Central memory CD8-positive, alpha-beta T cell (primary cell): ENCODE data around the gene CLASP1.
"Not testable (repeated sequence)": the region's sequence is repeated elsewhere in the genome, so short reads cannot be mapped to it uniquely, and the experiment has no call there.

Experiments used
- ATAC-seq: fragments of 150-1000 bp; cut with Tn5 transposase; replicated peaks from 2 replicates; pipeline ENCODE4 v1.10.0; 2022; ENCODE audit warnings: mild to moderate bottlenecking, moderate FRiP score, moderate number of reproducible peaks; ENCODE audit not compliant: poor library complexity, severe bottlenecking; ENCODE audit errors: extremely low read depth
- DNase-seq, 2 donors: peaks; one replicate each; pipeline ENCODE4 v3.0.0; 2021; ENCODE audit warnings: low spot score in 2 of 2
- H3K27ac Mint-ChIP-seq: one replicate; pipeline ENCODE4 v1.8.0; 2022; ENCODE audit warnings: low read depth, mild to moderate bottlenecking, moderate library complexity, mixed read lengths
- H3K27me3 Mint-ChIP-seq: one replicate; pipeline ENCODE4 v1.8.0; 2022; ENCODE audit warnings: mixed read lengths
- H3K36me3 Mint-ChIP-seq: one replicate; pipeline ENCODE4 v1.8.0; 2022; ENCODE audit warnings: mild to moderate bottlenecking, moderate library complexity, mixed read lengths; ENCODE audit not compliant: insufficient read depth
- H3K4me1 Mint-ChIP-seq: one replicate; pipeline ENCODE4 v1.8.0; 2022; ENCODE audit warnings: mixed read lengths
- H3K4me3 Mint-ChIP-seq: one replicate; pipeline ENCODE4 v1.8.0; 2022; ENCODE audit warnings: mild to moderate bottlenecking, moderate library complexity, mixed read lengths
- H3K9me3 Mint-ChIP-seq: one replicate; pipeline ENCODE4 v1.8.0; 2022; ENCODE audit warnings: mixed read lengths

Gene CLASP1

DNA sequence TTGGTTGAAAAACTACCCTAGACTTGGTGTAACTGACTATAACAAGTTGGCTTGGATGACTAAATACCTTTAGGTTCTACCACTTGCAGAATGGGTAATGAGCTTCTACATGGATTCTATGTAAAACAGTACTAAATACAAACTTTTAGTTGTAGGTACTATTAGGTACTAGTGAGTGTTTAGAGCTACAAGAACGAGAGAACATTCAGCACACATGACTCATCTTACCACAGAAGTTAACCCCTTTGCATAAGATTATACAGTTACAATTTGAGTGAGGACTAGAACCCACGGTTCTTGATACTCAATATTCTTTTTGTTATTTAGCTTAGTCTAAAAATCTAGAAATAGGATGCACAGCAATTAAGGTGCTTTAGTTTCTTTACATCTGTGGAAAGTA lies 262.6 kb downstream of the CLASP1 start:
- H3K27ac Mint-ChIP-seq: no peak overlapping the region
- H3K27me3 Mint-ChIP-seq: no peaks in the 10 kb centered on the region
- ATAC-seq (no peak), DNase-seq (no peak)
- no peak overlapping the region for H3K4me3 Mint-ChIP-seq
- no peaks in the 10 kb centered on the region for H3K4me1 Mint-ChIP-seq
- H3K9me3 Mint-ChIP-seq: no peaks in the 10 kb centered on the region
- peaks cover 38% of the 10 kb centered on the region for H3K36me3 Mint-ChIP-seq

DNA sequence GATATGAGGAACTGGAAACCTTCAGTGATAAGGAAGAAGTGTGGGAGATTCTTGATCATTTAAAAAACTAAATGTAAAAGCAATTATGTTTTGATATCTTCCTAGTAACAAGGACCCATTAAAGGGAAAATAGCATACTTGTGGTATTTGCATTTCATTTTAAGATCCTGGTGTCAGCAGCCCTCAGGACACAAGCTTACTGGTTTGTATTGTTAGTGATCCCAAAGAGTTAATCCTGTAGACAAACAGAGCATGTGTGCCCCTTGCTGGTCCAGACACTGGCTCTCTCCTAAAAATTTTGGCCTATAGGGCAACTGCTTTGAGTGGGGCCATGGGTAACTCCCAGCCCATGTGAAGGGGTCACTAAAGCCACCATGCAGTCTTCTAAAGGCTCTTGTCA lies 263.2 kb downstream of the CLASP1 start:
- Mint-ChIP-seq H3K27ac (no peak overlapping the region), H3K4me3 (no peak overlapping the region), H3K4me1 (no peaks in the 10 kb centered on the region), H3K27me3 (no peaks in the 10 kb centered on the region), H3K9me3 (no peaks in the 10 kb centered on the region), H3K36me3 (peaks cover 34% of the 10 kb centered on the region)
- DNase-seq: no peak
- ATAC-seq: no peak

DNA sequence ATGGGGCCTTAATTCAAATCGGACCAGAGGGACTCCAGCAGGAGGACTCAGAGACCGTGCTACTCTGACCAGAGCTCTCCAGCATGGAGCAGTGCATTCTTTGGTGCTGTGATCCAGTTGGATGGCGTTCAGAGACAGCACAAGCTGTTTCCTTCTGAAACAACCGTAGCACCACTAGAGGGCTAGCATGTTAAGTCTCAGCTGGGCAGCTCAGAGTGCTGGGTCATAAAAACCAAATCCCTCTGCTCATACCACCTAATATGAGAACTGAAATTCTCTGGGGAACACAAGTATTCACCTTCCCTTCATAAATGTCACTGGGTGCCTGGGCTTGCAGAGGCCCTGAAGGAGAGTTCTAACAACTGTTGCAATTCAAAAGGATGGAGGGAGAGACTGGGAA lies 266.5 kb downstream of the CLASP1 start:
- ATAC-seq: no peak
- Mint-ChIP-seq H3K4me3 (no peak overlapping the region), H3K4me1 (no peaks in the 10 kb centered on the region), H3K9me3 (no peaks in the 10 kb centered on the region), H3K27me3 (no peaks in the 10 kb centered on the region), H3K27ac (no peak overlapping the region), H3K36me3 (peaks cover 53% of the 10 kb centered on the region)
- no peak for DNase-seq

DNA sequence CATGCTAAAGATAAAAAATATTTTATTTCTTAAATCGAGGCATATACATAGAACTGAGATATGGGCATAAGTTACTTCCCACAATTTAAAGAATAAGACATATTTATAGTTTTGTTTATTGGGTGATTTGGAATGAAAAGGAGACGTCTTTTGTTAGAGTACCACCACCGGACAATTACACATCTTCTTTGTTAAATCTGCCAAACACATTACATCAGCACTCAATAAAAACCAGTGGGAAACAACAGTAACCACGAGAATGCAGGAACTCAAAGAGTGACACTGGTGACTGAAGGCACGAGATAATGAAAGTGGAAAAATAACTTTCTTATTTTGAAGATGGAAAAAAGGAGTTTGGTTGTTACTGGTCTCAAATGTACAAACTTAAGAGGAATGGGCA lies 271.6 kb downstream of the CLASP1 start:
- Mint-ChIP-seq H3K27ac (no peak overlapping the region), H3K9me3 (no peaks in the 10 kb centered on the region), H3K27me3 (no peaks in the 10 kb centered on the region), H3K4me3 (no peak overlapping the region), H3K36me3 (peaks cover 51% of the 10 kb centered on the region), H3K4me1 (peaks cover 8% of the 10 kb centered on the region)
- ATAC-seq: no peak
- DNase-seq: no peak

GRCh38 chr2:121376535-121377250 lies 272.6 kb downstream of the CLASP1 start:
- Mint-ChIP-seq H3K4me3 (no peak overlapping the region), H3K9me3 (no peaks in the 10 kb centered on the region), H3K27ac (no peak overlapping the region), H3K27me3 (no peaks in the 10 kb centered on the region), H3K4me1 (peaks cover 13% of the 10 kb centered on the region), H3K36me3 (peaks cover 51% of the 10 kb centered on the region)
- DNase-seq (no peak), ATAC-seq (no peak)

- DNase-seq (no peak), ATAC-seq (no peak)
- H3K27me3 Mint-ChIP-seq: no peaks in the 10 kb centered on the region
- no peaks in the 10 kb centered on the region for H3K9me3 Mint-ChIP-seq
- peaks cover 47% of the 10 kb centered on the region for H3K36me3 Mint-ChIP-seq
- no peak overlapping the region for H3K4me3 Mint-ChIP-seq
- peaks cover 13% of the 10 kb centered on the region for H3K4me1 Mint-ChIP-seq
- no peak overlapping the region for H3K27ac Mint-ChIP-seq
These were observed 273.6 kb downstream of the CLASP1 start for GRCh38 chr2:121375621-121376159.

- not testable (repeated sequence) for H3K9me3 Mint-ChIP-seq, ATAC-seq, H3K4me3 Mint-ChIP-seq, H3K27ac Mint-ChIP-seq, DNase-seq, H3K27me3 Mint-ChIP-seq
- H3K36me3 Mint-ChIP-seq: peaks cover 47% of the 10 kb centered on the region
- H3K4me1 Mint-ChIP-seq: peaks cover 13% of the 10 kb centered on the region
These were observed 274.7 kb downstream of the CLASP1 start for GRCh38 chr2:121374412-121375075.

DNA sequence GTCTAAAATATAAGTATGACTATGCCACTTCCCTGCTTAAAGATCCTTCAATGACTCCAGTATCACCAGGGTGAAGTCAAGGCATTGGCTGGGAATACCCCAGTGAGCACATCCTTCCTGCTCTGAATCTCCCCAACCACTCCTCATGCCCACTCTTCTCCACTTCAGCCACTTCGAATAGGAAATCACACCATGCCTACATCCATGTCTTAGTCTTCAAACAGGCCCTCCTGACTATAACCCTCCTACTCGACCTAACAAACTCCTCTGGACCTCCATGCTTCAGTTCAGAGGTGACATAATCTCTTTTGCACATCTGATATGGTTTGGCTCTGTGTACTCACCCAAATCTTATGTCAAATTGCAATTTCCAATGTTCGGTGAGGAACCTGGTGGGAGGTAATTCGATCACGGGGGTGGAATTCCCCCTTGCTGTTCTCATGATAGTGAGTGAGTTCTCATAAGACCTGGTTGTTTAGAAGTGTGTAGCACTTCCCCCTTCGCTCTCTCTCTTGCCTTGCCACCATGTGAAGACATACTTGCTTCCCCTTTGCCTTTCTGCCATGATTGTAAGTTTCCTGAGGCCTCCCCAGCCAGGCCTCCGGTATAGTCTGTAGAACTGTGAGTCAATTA lies 276.4 kb downstream of the CLASP1 start:
- peaks cover 13% of the 10 kb centered on the region for H3K4me1 Mint-ChIP-seq
- H3K4me3 Mint-ChIP-seq: no peak overlapping the region
- peaks cover 42% of the 10 kb centered on the region for H3K36me3 Mint-ChIP-seq
- peak overlapping the region; percentile 5 for H3K27ac Mint-ChIP-seq
- no peak for ATAC-seq
- DNase-seq: no peak
- H3K9me3 Mint-ChIP-seq: no peaks in the 10 kb centered on the region
- no peaks in the 10 kb centered on the region for H3K27me3 Mint-ChIP-seq

- Mint-ChIP-seq H3K27ac (no peak overlapping the region), H3K4me3 (no peak overlapping the region), H3K4me1 (peaks cover 13% of the 10 kb centered on the region), H3K9me3 (no peaks in the 10 kb centered on the region), H3K36me3 (peaks cover 38% of the 10 kb centered on the region), H3K27me3 (no peaks in the 10 kb centered on the region)
- DNase-seq (no peak), ATAC-seq (no peak)
These were observed 277.2 kb downstream of the CLASP1 start for GRCh38 chr2:121372082-121372481.

- Mint-ChIP-seq H3K4me3 (no peak overlapping the region), H3K4me1 (peaks cover 13% of the 10 kb centered on the region), H3K27me3 (no peaks in the 10 kb centered on the region), H3K27ac (no peak overlapping the region), H3K36me3 (peaks cover 40% of the 10 kb centered on the region), H3K9me3 (no peaks in the 10 kb centered on the region)
- DNase-seq (no peak), ATAC-seq (no peak)
These were observed 280.4 kb downstream of the CLASP1 start for GRCh38 chr2:121368836-121369235.

DNA sequence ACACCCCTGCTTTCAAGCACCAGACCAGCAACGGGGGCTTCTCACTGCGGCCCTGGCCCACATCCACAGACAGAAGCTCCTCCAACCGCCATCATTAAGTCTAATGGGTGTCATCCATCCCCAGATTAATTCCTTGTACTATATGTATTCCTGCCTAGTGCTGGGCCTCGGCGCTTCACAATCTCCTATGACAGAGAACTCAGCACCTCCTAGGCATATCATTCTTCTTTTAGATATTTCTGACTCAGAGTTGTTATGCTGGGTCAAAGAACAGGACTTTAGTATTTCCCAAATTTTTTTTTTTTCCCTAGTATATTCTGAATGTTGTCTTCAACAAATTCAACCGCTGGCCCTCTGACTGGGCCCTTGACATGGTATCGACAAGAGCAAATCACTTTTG lies 281.1 kb downstream of the CLASP1 start:
- no peak for DNase-seq
- Mint-ChIP-seq H3K36me3 (peaks cover 42% of the 10 kb centered on the region), H3K27me3 (no peaks in the 10 kb centered on the region), H3K4me1 (peaks cover 7% of the 10 kb centered on the region), H3K4me3 (no peak overlapping the region), H3K9me3 (no peaks in the 10 kb centered on the region), H3K27ac (no peak overlapping the region)
- no peak for ATAC-seq

DNA sequence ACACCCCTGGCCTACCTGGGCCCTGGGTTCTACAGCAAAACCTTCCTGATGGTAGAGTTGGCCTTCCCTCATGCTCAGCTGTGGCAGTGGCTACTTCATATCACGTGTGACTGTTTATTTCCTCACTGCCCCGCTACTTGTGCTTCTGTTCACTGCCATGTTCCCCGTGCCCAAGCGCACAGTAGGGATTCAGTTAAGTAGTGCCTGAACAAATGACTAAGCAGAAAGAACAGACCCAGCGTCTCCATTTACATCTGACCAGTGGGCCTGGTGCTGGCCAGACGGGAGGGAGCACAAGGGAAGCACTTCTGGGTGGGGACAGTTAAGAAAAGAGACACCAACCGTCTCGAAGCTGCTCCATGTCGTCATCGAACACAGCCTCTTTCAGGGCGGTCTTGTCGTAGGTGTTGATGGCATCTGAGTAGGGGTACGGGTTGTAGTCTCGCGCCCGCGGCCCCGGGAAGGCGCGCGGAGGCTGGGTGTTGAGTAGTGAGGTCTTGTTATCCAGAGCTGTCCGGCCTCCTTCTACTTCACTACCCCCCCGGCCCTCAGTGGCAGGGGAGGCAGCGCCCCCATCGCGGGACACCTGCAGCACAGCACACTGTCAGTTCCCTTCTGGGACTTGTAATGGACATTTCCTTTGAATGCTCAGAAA lies 281.9 kb downstream of the CLASP1 start:
- no peak for ATAC-seq

More for the DNA sequence above, 281.9 kb downstream of the CLASP1 start:
- Mint-ChIP-seq H3K4me1 (peaks cover 5% of the 10 kb centered on the region), H3K27me3 (no peaks in the 10 kb centered on the region), H3K27ac (no peak overlapping the region), H3K4me3 (no peak overlapping the region), H3K36me3 (peaks cover 45% of the 10 kb centered on the region), H3K9me3 (no peaks in the 10 kb centered on the region)
- DNase-seq: no peak
